Natural killer cell (primary cell): ENCODE results near the gene PPY. TPM values are rescaled to one million over a fixed set of nuclear protein-coding genes. Genes with fewer than 3 reads are reported as not detected.
"Not testable (repeated sequence)": the region's sequence is repeated elsewhere in the genome, so short reads cannot be mapped to it uniquely, and the experiment has no call there.

Source experiments
- ATAC-seq, 3 donors: fragments of 150-1000 bp in 2 of 3; fragments of 200-7000 bp in 1 of 3; cut with Tn5 transposase; 1 replicate in 1 of 3; 2 replicates in 2 of 3; pipeline ENCODE4 v1.10.0; 2021; ENCODE audit warnings: mild to moderate bottlenecking in 2 of 3, moderate library complexity in 2 of 3
- DNase-seq, 2 donors: peaks; one replicate each; pipeline versions ENCODE4 v3.0.0 to v3.0.0-alpha.2; 2013 to 2021; ENCODE audit warnings: mixed read lengths in 1 of 2
- H3K27ac ChIP-seq: one replicate; pipeline ENCODE4 v1.5.1; 2013; ENCODE audit warnings: mild to moderate bottlenecking, low read length
- H3K27me3 ChIP-seq: one replicate; pipeline ENCODE4 v1.6.1; 2013; ENCODE audit warnings: low read length; ENCODE audit not compliant: control insufficient read depth, insufficient read depth
- H3K36me3 ChIP-seq: one replicate; pipeline ENCODE4 v1.6.1; 2013; ENCODE audit warnings: low read length; ENCODE audit not compliant: control insufficient read depth, insufficient read depth
- H3K4me1 ChIP-seq: one replicate; pipeline ENCODE4 v1.6.1; 2013; ENCODE audit warnings: low read length; ENCODE audit not compliant: control insufficient read depth, insufficient read depth
- H3K4me3 ChIP-seq: one replicate; pipeline ENCODE4 v1.5.1; 2013; ENCODE audit warnings: low read length
- H3K9me3 ChIP-seq: one replicate; pipeline ENCODE4 v1.6.1; 2013; ENCODE audit warnings: low read length; ENCODE audit not compliant: control insufficient read depth, insufficient read depth
- H3K27ac Mint-ChIP-seq, 2 donors: one replicate each; pipeline ENCODE4 v1.8.0; 2022; ENCODE audit warnings: mild to moderate bottlenecking in 2 of 2, mixed read lengths in 2 of 2, moderate library complexity in 1 of 2
- H3K27me3 Mint-ChIP-seq, 2 donors: one replicate each; pipeline ENCODE4 v1.8.0; 2022; ENCODE audit warnings: low read depth in 2 of 2, mixed read lengths in 2 of 2
- H3K36me3 Mint-ChIP-seq: one replicate; pipeline ENCODE4 v1.8.0; 2022; ENCODE audit warnings: mixed read lengths
- H3K4me1 Mint-ChIP-seq, 2 donors: one replicate each; pipeline ENCODE4 v1.8.0; 2022; ENCODE audit warnings: mixed read lengths in 2 of 2
- H3K4me3 Mint-ChIP-seq: one replicate; pipeline ENCODE4 v1.8.0; 2022; ENCODE audit warnings: mild to moderate bottlenecking, moderate library complexity, mixed read lengths
- H3K9me3 Mint-ChIP-seq, 2 donors: one replicate each; pipeline ENCODE4 v1.8.0; 2022; ENCODE audit warnings: mixed read lengths in 2 of 2
- CTCF ChIP-seq: fragments of 200-600 bp; IDR thresholded peaks from one replicate; pipeline ENCODE4 v1.8.0; 2022; ENCODE audit warnings: antibody characterized with exemption
- WGBS: methylation state at CpG from one replicate; pipeline ENCODE4 v1.1.7; 2013; ENCODE audit warnings: missing lambda C conversion rate; ENCODE audit not compliant: insufficient coverage; 5-methylcytosine and 5-hydroxymethylcytosine counted together
- intact Hi-C: fragments of 100-400 bp; cut with micrococcal nuclease; formaldehyde crosslinking; loops from one replicate; pipeline ENCODE4 v1.14.2; 2022
- total RNA-seq, 4 donors: library from RNA; stranded (reverse); fragments of 120-200 nt in 1 of 4; gene quantifications; one replicate each; pipeline versions ENCODE4 v1.2.3 to v1.2.4, GENCODE V29; 2013 to 2022

Gene PPY
- total RNA-seq, 3 donors from 2014 or later (not counting 1 experiment from before 2014, with no cell fraction given): not detected

- H3K36me3 Mint-ChIP-seq: no peaks in the 10 kb centered on the region
- Histone ChIP-seq H3K9me3 (no peaks in the 10 kb centered on the region), H3K27me3 (no peaks in the 10 kb centered on the region), H3K4me3 (no peak overlapping the region), H3K36me3 (no peaks in the 10 kb centered on the region), H3K27ac (no peak overlapping the region), H3K4me1 (no peaks in the 10 kb centered on the region)
- no peak overlapping the region for H3K27ac Mint-ChIP-seq
- ATAC-seq (no peak), DNase-seq (no peak)
- no peak for TF ChIP-seq CTCF
- H3K4me1 Mint-ChIP-seq: no peaks in the 10 kb centered on the region
- H3K27me3 Mint-ChIP-seq: peaks cover 12 to 27% of the 10 kb centered on the region in 2 donors
- 71% methylated on average over 8 of the region's 9 CpGs for WGBS
- no peaks in the 10 kb centered on the region for H3K9me3 Mint-ChIP-seq
- intact Hi-C loops: no loop called here
- no peak overlapping the region for H3K4me3 Mint-ChIP-seq
Observed at GRCh38 chr17:43967251-43967875, 25.1 kb upstream of the PPY start.

- DNase-seq (no peak), ATAC-seq (no peak)
- Mint-ChIP-seq H3K4me3 (no peak overlapping the region), H3K9me3 (no peaks in the 10 kb centered on the region), H3K36me3 (no peaks in the 10 kb centered on the region), H3K27me3 (peaks cover 17 to 28% of the 10 kb centered on the region in 2 donors), H3K4me1 (no peaks in the 10 kb centered on the region), H3K27ac (no peak overlapping the region)
- TF ChIP-seq CTCF: no peak
- H3K36me3 ChIP-seq: no peaks in the 10 kb centered on the region
- intact Hi-C loops: no loop called here
- no peak overlapping the region for H3K27ac ChIP-seq
- WGBS: 74% methylated on average over 3 of the region's 3 CpGs
- H3K4me3 ChIP-seq: no peak overlapping the region
- no peaks in the 10 kb centered on the region for H3K9me3 ChIP-seq
- no peaks in the 10 kb centered on the region for H3K27me3 ChIP-seq
- H3K4me1 ChIP-seq: no peaks in the 10 kb centered on the region
Observed at GRCh38 chr17:43966276-43966675, 24.0 kb upstream of the PPY start.

- H3K36me3 ChIP-seq: no peaks in the 10 kb centered on the region
- H3K36me3 Mint-ChIP-seq: no peaks in the 10 kb centered on the region
- no peaks in the 10 kb centered on the region for H3K27me3 ChIP-seq
- H3K4me3 Mint-ChIP-seq: no peak overlapping the region
- intact Hi-C loops: no loop called here
- DNase-seq (no peak), ATAC-seq (no peak)
- H3K27ac Mint-ChIP-seq: no peak overlapping the region
- H3K4me3 ChIP-seq: no peak overlapping the region
- peaks cover 19 to 26% of the 10 kb centered on the region in 2 donors for H3K27me3 Mint-ChIP-seq
- no peak for TF ChIP-seq CTCF
- H3K4me1 ChIP-seq: no peaks in the 10 kb centered on the region
- H3K9me3 Mint-ChIP-seq: no peaks in the 10 kb centered on the region
- no peaks in the 10 kb centered on the region for H3K9me3 ChIP-seq
- H3K4me1 Mint-ChIP-seq: no peaks in the 10 kb centered on the region
- 65% methylated on average over 7 of the region's 7 CpGs for WGBS
- H3K27ac ChIP-seq: no peak overlapping the region
Observed at GRCh38 chr17:43962479-43962878, 20.2 kb upstream of the PPY start.

- WGBS: 90% methylated on average over 2 of the region's 2 CpGs
- intact Hi-C loops: no loop called here
Observed at GRCh38 chr17:43961954-43962353, 19.7 kb upstream of the PPY start.

GRCh38 chr17:43961292-43961691, 19.0 kb upstream of the PPY start:
- peaks cover 19 to 26% of the 10 kb centered on the region in 2 donors for H3K27me3 Mint-ChIP-seq
- H3K36me3 ChIP-seq, ATAC-seq, H3K27ac ChIP-seq, H3K4me1 Mint-ChIP-seq, H3K4me3 Mint-ChIP-seq, H3K27me3 ChIP-seq, H3K4me1 ChIP-seq, H3K27ac Mint-ChIP-seq, H3K4me3 ChIP-seq, intact Hi-C loops, H3K9me3 Mint-ChIP-seq, H3K36me3 Mint-ChIP-seq, DNase-seq, H3K9me3 ChIP-seq: not testable (repeated sequence)
- 93% methylated on average over 6 of the region's 6 CpGs for WGBS

More at GRCh38 chr17:43961954-43962353, 19.7 kb upstream of the PPY start:
- H3K9me3 Mint-ChIP-seq: no peaks in the 10 kb centered on the region
- no peak overlapping the region for H3K27ac ChIP-seq
- H3K4me3 Mint-ChIP-seq: no peak overlapping the region
- no peaks in the 10 kb centered on the region for H3K36me3 ChIP-seq
- H3K36me3 Mint-ChIP-seq: no peaks in the 10 kb centered on the region
- no peak overlapping the region for H3K27ac Mint-ChIP-seq
- no peaks in the 10 kb centered on the region for H3K27me3 ChIP-seq
- H3K4me1 ChIP-seq: no peaks in the 10 kb centered on the region
- no peaks in the 10 kb centered on the region for H3K9me3 ChIP-seq
- ATAC-seq (no peak), DNase-seq (no peak)
- no peak overlapping the region for H3K4me3 ChIP-seq
- no peak for TF ChIP-seq CTCF
- H3K4me1 Mint-ChIP-seq: no peaks in the 10 kb centered on the region
- H3K27me3 Mint-ChIP-seq: peaks cover 19 to 26% of the 10 kb centered on the region in 2 donors
